Endothelial cell of umbilical vein (primary cell): ENCODE measurements around the gene FCN2. TPM values are rescaled to one million over a fixed set of nuclear protein-coding genes. Genes with fewer than 3 reads are reported as not detected.

Experiments used
- BruUV-seq: library from RNA; stranded (reverse); fragments of 400-500 nt; replicated peaks from 2 replicates; lab custom pipeline; 2021; lab: Mats Ljungman, UMichigan
- CTCF ChIA-PET: fragments of 300-600, 350-600 bp; sonication (Branson Sonifier 250); formaldehyde crosslinking; loops from one replicate; lab custom pipeline; 2021; ENCODE audit warnings: antibody characterized with exemption, inconsistent platforms; lab: Charles Lee
- POLR2A ChIA-PET: fragments of 300-600, 350-600 bp; sonication (Branson Sonifier 250); formaldehyde crosslinking; loops from one replicate; lab custom pipeline; 2021; ENCODE audit warnings: antibody characterized with exemption, inconsistent platforms; lab: Charles Lee
- DNase-seq: peaks from one replicate; pipeline ENCODE4 v3.0.0-alpha.2; 2011; ENCODE audit warnings: low read depth, low spot score
- FAIRE-seq: peaks from 2 replicates; lab custom pipeline; 2011; peaks lifted over from hg19 to GRCh38; lab: Jason Lieb, UNC
- H2AFZ ChIP-seq: 2 replicates; pipeline ENCODE4 v1.6.0; 2012; ENCODE audit warnings: low read depth, low read length, control low read depth, inconsistent platforms
- H3K27ac ChIP-seq: 2 replicates; pipeline ENCODE4 v1.5.1; 2011; ENCODE audit warnings: low read depth, mild to moderate bottlenecking, control low read depth, low read length, moderate library complexity; ENCODE audit not compliant: insufficient read depth
- H3K27me3 ChIP-seq, 2 experiments: 2 replicates each; pipeline versions ENCODE4 v1.6.0 to v1.6.1; 2011; ENCODE audit warnings: low read length in 2 of 2, mixed read lengths in 1 of 2; ENCODE audit not compliant: control insufficient read depth in 2 of 2, insufficient read depth in 2 of 2
- H3K36me3 ChIP-seq, 2 experiments: 2 replicates in 1 of 2; 3 replicates in 1 of 2; pipeline ENCODE4 v1.5.1; 2011; ENCODE audit warnings: low read length in 2 of 2, mild to moderate bottlenecking in 1 of 2, moderate library complexity in 1 of 2; ENCODE audit not compliant: control insufficient read depth in 2 of 2, insufficient read depth in 2 of 2; ENCODE audit errors: extremely low read depth in 1 of 2
- H3K4me1 ChIP-seq: 3 replicates; pipeline ENCODE4 v1.5.1; 2011; ENCODE audit warnings: mild to moderate bottlenecking, low read length; ENCODE audit not compliant: control insufficient read depth, insufficient read depth; ENCODE audit errors: extremely low read depth
- H3K4me2 ChIP-seq: 2 replicates; pipeline ENCODE4 v1.6.1; 2011; ENCODE audit warnings: low read length, control low read depth, mixed read lengths; ENCODE audit not compliant: insufficient read depth
- H3K4me3 ChIP-seq, 3 experiments: fragments of 200-600 bp in 1 of 3; sonication (generic), shearing (Covaris generic) in 1 of 3; replicated peaks in 1 of 3; 2 replicates each; pipeline ENCODE4 v1.5.1; 2011 to 2016; ENCODE audit warnings: control low read depth in 3 of 3, low read length in 3 of 3, mild to moderate bottlenecking in 2 of 3, inconsistent platforms in 1 of 3, low read depth in 1 of 3, moderate library complexity in 1 of 3; ENCODE audit not compliant: insufficient read depth in 1 of 3
- H3K79me2 ChIP-seq: 2 replicates; pipeline ENCODE4 v1.6.0; 2012; ENCODE audit warnings: low read length, inconsistent platforms; ENCODE audit not compliant: control insufficient read depth, insufficient read depth
- H3K9ac ChIP-seq: replicated peaks from 2 replicates; pipeline ENCODE3; 2011; ENCODE audit warnings: low read length, control low read depth; ENCODE audit not compliant: insufficient read depth; ENCODE audit errors: extremely low read depth
- H3K9me1 ChIP-seq: replicated peaks from 3 replicates; pipeline ENCODE4 v1.6.0; 2011; ENCODE audit warnings: mild to moderate bottlenecking, low read length; ENCODE audit not compliant: control insufficient read depth, insufficient read depth; ENCODE audit errors: extremely low read depth
- H3K9me3 ChIP-seq: replicated peaks from 2 replicates; pipeline ENCODE4 v1.5.1; 2012; ENCODE audit warnings: low read length, inconsistent platforms; ENCODE audit not compliant: control insufficient read depth, insufficient read depth
- H4K20me1 ChIP-seq: replicated peaks from 2 replicates; pipeline ENCODE3; 2011; ENCODE audit warnings: mild to moderate bottlenecking, low read length; ENCODE audit not compliant: control insufficient read depth, insufficient read depth; ENCODE audit errors: extremely low read depth
- CTCF ChIP-seq, 2 donors: IDR thresholded peaks; 1 replicate in 1 of 2; 2 replicates in 1 of 2; pipeline ENCODE4 v1.5.1; 2011; ENCODE audit warnings: low read length in 2 of 2, mild to moderate bottlenecking in 2 of 2, moderate library complexity in 2 of 2, control low read depth in 1 of 2, inconsistent platforms in 1 of 2, low read depth in 1 of 2; ENCODE audit not compliant: insufficient read depth in 1 of 2; ENCODE audit errors: extremely low read depth in 1 of 2
- EZH2 ChIP-seq: IDR thresholded peaks from 2 replicates; pipeline ENCODE4 v1.6.1; 2012; ENCODE audit warnings: borderline replicate concordance, low read depth, mild to moderate bottlenecking, moderate library complexity, low read length, inconsistent platforms; ENCODE audit not compliant: severe bottlenecking
- FOS ChIP-seq: IDR thresholded peaks from 2 replicates; pipeline ENCODE4 v1.6.1; 2011; ENCODE audit warnings: mild to moderate bottlenecking, low read length, moderate library complexity, borderline replicate concordance; ENCODE audit not compliant: insufficient read depth
- GATA2 ChIP-seq: IDR thresholded peaks from 2 replicates; pipeline ENCODE4 v1.7.0; 2011; ENCODE audit warnings: low read depth, mild to moderate bottlenecking, moderate library complexity, mixed read lengths, low read length; ENCODE audit not compliant: insufficient read length, insufficient read depth
- JUN ChIP-seq: IDR thresholded peaks from 2 replicates; pipeline ENCODE4 v1.6.1; 2011; ENCODE audit warnings: borderline replicate concordance, low read depth; ENCODE audit not compliant: insufficient read length, insufficient read depth
- MYC ChIP-seq: IDR thresholded peaks from one replicate; pipeline ENCODE4 v1.6.1; 2011; ENCODE audit warnings: mild to moderate bottlenecking, low read depth, low read length
- POLR2AphosphoS5 ChIP-seq: IDR thresholded peaks from 2 replicates; pipeline ENCODE4 v1.6.1; 2012; ENCODE audit warnings: low read depth, mild to moderate bottlenecking, control low read depth, low read length, moderate library complexity; ENCODE audit not compliant: insufficient read depth
- dilution Hi-C: fragments of 300-500 bp; cut with MboI; formaldehyde crosslinking; loops from one replicate; pipeline ENCODE4 v1.15.0; 2019; ENCODE audit warnings: low sequenced_read_pairs; ENCODE audit not compliant: extremely low pct_ligation_motif_present
- intact Hi-C: fragments of 100-400 bp; cut with micrococcal nuclease; formaldehyde crosslinking; loops from one replicate; pipeline ENCODE4 v1.10.0; 2022
- polyA plus RNA-seq, 4 experiments: library from polyadenylated mRNA; depleted of rRNA in 3 of 4; stranded (reverse) in 3 of 4; unstranded in 1 of 4; fragments of >200 nt; gene quantifications; 2 replicates each; pipeline versions ENCODE4 v1.2.1 to v1.2.3, GENCODE V29; 2011 to 2012; ENCODE audit warnings: missing spikeins in 1 of 4
- total RNA-seq: library from RNA; stranded (reverse); gene quantifications from 2 replicates; pipeline ENCODE4 v1.2.3, GENCODE V29; 2021

FCN2 gene
- total and polyA plus RNA-seq, 2 donors (not counting 3 experiments of a cell fraction or from before 2014, with no cell fraction given), result not detected

GRCh38 chr9:134871697-134872340 lies 8.8 kb upstream of the FCN2 start:
- H3K9ac ChIP-seq, result no peak overlapping the region
- H3K9me3 ChIP-seq, result no peaks in the 10 kb centered on the region
- no peaks in the 10 kb centered on the region for H3K27me3 ChIP-seq
- no peaks in the 10 kb centered on the region for H3K36me3 ChIP-seq
- no peak for TF ChIP-seq FOS
- no peak for TF ChIP-seq JUN
- no peak for TF ChIP-seq POLR2AphosphoS5
- TF ChIP-seq CTCF (IDR thresholded peaks at IDR 0.05; ENCODE audit: extremely low read depth in 1 of 2, insufficient read depth in 1 of 2, low read depth in 1 of 2, low read length in 2 of 2), result no peak
- no peak for TF ChIP-seq GATA2
- TF ChIP-seq MYC, result no peak
- no peak for TF ChIP-seq EZH2
- no peak overlapping the region for H3K4me2 ChIP-seq
- H3K4me3 ChIP-seq, result no peak overlapping the region
- BruUV-seq, result no TSS peak
- peak; percentile 8 for DNase-seq
- FAIRE-seq, result no peak
- H3K79me2 ChIP-seq, result no peaks in the 10 kb centered on the region
- intact Hi-C loops, result no loop called here
- ChIA-PET POLR2A (no interaction called here), CTCF (interaction anchor here (0.6 kb wide), 1 partner anchor 540 kb away, joined by 4 read pairs; no protein-coding TSS in a partner anchor)
- H3K9me1 ChIP-seq, result no peaks in the 10 kb centered on the region
- dilution Hi-C loops, result no loop called here
- H2AFZ ChIP-seq, result no peak overlapping the region
- no peaks in the 10 kb centered on the region for H3K4me1 ChIP-seq
- H3K27ac ChIP-seq, result no peak overlapping the region
- H4K20me1 ChIP-seq, result no peaks in the 10 kb centered on the region
